Umbilical cord (tissue), 2 donors: Measurements from ENCODE around the gene LCE2A. TPM values are rescaled to one million over a fixed set of nuclear protein-coding genes. Genes with fewer than 3 reads are reported as not detected.
"Not testable (repeated sequence)": the region's sequence is repeated elsewhere in the genome, so short reads cannot be mapped to it uniquely, and the experiment has no call there.

Source experiments
- DNase-seq: peaks from one replicate; pipeline ENCODE4 v3.0.0-alpha.2; 2015; ENCODE audit warnings: low spot score
- total RNA-seq: library from RNA; depleted of rRNA; stranded (reverse); fragments of >200 nt; gene quantifications from one replicate; pipeline ENCODE4 v1.2.3, GENCODE V29; 2014; ENCODE audit warnings: low replicate concordance; ENCODE audit not compliant: insufficient read depth

Gene LCE2A, protein sequence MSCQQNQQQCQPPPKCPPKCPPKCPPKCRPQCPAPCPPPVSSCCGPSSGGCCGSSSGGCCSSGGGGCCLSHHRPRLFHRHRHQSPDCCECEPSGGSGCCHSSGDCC
- not detected for total RNA-seq

DNA sequence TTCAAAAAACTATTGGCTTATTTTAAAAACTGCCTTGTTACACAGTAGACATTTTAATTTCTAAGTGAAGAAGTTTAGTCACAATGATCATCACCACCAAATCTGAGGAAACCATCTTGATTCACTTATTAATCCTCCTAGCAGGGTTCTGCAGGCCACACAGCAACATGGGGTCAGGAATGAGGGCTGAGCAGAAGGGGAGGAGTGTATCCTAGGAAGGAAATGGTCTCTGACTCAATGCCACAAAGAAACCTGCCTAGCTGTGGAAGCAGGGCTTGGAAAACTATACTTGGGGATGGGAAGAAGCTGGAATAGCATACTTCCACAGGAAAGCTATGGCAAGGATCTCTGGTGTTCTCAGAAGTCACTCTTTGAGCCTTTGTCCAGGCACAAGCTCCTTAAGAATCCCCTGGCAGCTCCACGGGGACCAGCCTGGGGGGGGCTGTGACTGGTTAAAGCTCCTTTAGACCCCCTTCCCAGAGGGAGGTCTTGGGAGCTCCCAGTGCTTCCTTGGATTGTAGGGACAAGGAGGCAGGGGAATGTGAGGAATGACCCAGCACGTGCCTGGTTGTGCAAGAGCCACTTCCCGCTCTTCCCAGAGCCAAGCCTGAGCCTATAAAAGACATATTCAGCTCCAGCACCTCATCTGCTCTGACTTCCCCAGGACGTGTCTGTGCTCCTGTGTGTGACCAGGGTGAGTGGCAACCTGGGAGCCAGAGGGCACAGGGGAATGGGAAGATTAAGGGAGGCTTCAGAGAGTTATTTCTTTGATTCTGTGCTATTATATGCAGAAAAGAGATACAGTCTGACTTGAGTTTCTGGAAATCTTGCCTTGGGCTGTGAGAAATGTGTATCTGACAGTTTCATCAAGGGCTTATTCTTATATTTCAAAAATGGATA, at the start of gene LCE2A:
Gene LCE2A, plus strand, starts transcription at position 645 of the 900 bp plus-strand sequence. CDS start 557 bp downstream, outside the sequence.
- no peak for DNase-seq

DNA sequence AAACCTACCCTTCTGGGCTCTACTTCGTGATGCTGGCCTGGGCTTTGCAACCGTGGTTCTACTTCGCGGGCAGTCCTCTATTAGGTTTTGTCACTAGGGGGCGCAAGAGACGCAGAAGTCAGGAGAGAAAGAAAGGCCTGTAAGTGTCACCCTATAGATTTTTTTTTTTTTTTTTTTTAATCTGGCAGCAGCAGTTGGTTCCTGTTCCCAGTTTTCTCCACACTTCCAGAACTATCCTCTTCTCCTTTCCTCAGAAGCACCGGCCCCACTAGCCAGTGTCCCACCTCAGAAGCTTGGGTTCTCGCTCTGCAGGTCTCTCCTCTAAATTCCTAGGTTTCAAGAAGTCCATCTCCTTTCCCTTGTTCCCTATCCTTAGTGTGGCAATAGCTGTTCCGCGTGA, 44.0 kb upstream of the LCE2A start:
- DNase-seq = peak; percentile 15

DNA sequence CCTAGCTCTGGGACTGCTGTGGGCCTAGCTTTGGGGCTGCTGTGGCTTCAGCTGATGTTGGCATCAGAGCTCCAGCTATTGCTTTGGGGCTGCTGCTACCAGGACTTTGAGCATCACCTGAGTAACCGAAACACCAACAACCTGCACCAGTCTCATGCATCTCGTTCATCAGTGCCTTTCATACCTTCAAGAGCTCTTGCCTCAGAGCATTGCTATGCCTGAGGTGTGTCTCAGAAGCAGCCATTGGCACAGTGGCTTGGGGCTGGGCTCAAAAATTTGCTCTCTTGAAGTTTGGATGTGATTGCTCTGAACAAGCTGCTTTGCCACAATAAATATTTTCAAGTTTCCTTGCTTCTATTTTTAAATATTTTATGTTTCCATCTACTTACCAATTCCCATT, 41.7 kb upstream of the LCE2A start:
- DNase-seq = no peak

DNA sequence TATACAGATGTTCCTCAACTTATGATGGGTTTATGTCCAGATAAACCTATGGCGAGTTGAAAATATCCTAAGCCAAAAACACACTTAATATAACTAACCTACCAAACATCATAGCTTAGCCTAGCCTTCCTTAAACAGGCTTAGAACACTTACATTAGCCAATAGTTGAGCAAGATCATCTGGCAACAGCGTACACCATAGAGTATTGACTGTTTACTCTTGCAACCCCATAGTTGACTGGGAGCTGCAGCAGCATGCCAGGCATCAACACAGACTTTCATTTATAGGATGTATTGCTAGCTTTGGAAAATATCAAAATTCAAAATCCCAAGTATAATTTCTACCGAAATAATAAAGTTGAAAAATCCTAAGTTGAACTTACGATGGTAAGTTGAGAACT, 40.5 kb upstream of the LCE2A start:
- no peak for DNase-seq

DNA sequence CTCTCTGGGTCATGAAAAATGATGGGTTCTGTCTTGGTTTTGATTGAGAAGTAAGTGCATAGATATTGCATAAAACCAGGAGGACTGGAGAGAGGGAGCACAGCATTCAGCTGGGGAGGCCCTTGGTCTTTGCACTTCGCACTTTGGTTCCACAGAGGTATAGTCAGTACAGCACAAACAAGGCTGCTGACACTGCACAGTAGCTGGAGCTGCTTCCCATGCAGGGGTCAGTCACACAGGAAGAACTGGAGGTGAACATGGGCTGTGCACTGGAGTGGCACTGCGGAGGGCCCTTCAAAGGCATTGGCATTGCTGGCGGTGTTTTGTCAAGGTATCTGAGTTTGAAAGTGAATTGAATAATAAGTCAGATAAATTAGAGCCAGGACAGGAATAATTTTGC, 39.5 kb upstream of the LCE2A start:
- DNase-seq = no peak

DNA sequence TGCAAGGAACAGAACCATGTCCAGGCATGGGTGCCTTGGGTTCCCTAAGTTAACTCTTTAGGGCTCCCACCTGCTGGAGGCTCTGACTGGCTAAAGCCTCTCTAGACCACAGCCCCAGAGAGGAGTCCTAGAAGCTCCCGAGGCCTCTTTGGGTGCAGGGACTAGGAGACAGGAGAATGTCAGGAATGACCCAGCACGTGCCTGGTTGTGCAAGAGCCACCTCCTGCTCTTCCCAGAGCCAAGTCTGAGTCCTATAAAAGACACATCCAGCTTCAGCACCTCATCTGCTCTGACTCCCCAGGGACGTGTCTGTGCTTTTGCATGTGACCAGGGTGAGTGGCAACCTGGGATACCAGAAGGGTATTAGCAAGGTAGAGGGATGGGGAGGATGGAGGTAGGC, 35.0 kb upstream of the LCE2A start, which contains the start of gene LCE2D:
Gene LCE2D, plus strand, starts transcription at position 283 of the 400 bp plus-strand sequence. CDS start 726 bp downstream, outside the sequence.
- no peak for DNase-seq

DNA sequence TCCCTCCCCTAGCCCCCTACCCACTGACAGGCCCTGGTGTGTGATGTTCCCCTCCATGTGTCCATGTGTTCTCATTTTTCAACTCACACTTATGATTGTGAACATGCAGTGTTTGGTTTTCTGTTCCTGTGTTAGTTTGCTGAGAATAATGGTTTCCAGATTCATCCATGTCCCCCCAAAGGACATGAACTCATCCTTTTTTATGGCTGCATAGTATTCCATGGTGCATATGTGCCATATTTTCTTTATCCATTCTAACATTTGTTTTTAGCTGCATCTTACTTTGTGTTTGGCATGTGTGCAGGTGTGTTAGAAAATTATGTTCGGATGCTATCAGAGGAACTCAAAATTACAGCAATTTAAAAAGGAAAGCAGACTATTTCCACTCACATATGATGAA, 32.0 kb upstream of the LCE2A start:
- not testable (repeated sequence) for DNase-seq

DNA sequence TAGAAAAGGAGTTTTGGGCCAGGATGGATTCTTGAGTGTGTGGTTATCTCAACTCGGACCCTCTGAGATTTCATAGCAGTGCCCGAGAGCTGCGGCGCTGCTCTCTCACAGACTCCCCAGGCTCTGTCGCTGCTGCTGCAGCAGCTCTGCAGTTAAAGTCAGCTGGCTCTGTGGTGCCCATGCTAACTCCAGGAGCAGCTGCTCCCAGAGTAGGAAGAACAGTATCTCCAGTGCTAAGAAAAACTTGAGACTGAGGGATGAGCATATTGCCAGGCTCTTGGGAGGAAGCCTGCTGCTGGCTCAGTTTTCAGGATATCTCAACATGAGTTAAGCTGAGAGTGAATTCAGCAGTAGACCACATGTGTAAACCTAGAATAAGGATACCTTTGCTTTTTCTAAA, 30.5 kb upstream of the LCE2A start:
- no peak for DNase-seq

DNA sequence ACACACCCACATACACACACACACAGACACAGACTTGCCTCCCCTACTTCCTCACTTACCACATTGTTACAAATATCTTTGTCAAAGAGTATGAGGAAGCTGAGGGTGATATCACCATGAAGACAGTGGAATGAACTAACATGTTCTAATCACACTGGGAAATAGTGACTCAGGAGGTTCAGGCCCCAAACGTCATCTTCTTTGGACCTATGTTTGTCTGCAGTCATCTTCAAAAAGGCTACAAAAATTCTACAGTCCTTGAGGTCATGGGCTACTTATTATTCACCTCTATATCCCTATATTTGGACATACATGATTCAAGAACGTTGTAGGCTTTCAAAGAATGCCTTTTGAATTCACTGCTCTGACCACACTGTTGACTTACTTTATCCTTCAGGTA, 25.1 kb upstream of the LCE2A start:
- no peak for DNase-seq

DNA sequence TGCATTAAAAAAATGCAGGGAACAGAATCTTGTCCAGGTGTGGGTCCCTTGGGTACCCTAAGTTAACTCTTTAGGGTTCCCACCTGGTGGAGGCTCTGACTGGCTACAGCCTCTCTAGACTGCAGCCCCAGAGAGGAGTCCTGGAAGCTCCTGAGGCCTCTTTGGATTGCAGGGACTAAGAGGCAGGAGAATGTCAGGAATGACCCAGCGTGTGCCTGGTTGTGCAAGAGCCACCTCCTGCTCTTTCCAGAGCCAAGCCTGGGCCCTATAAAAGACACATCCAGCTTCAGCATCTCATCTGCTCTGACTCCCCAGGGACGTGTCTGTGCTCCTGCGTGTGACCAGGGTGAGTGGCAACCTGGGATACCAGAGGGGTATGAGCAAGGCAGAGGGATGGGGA, 23.2 kb upstream of the LCE2A start, which contains the start of gene LCE2C:
Gene LCE2C, plus strand, starts transcription at position 297 of the 400 bp plus-strand sequence. CDS start 737 bp downstream, outside the sequence.
- not testable (repeated sequence) for DNase-seq

DNA sequence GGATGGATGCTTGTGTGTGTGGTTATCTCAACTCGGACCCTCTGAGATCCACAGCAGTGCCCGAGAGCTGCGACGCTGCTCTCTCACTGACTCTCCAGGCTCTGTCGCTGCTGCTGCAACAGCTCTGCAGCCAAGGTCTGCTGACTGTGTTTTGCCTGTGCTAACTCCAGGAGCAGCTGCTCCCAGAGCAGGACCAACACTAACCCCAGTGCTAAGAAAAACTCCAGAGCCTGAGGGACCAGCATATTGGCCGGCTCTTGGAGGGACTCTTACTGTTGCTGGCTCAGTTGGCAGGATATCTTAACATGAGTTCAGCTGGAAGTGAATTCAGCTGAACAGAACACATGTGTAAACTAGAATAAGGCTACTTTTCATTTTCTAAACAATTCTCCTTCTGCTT, 18.7 kb upstream of the LCE2A start:
- no peak for DNase-seq

DNA sequence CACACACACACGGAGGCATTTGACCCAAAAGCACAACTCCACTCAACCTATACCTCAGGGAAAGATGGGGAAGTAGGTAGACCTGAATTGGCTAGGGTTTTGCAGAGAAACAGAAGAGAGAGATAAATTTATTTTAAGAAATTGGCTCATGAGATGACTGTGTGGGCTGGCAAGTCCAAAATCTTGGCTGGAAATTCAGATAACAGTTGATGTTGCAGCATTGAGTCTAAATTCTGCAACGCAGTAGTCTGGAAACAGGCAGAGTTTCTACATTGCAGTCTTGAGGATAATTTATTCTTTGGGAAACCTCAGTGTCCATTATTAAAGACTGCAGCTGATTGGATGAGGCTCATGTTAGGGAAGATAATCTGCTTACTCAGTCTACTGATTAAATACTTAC, 16.5 kb upstream of the LCE2A start:
- no peak for DNase-seq

DNA sequence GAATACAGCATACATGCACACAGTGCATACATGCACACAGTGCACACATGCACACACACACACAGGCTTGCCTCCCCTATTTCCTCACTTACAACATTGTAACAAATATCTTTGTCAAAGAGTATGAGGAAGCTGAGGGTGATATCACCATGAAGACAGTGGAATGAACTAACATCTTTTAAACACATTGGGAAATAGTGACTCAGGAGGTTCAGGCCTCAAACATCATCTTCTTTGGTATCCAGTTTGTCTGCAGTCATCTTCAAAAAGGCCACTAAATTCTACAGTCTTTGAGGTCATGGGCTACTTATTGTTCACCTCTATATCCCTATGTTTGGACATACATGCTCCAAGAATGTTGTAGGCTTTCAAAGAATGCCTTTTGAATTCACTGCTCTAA, 14.3 kb upstream of the LCE2A start:
- no peak for DNase-seq

DNA sequence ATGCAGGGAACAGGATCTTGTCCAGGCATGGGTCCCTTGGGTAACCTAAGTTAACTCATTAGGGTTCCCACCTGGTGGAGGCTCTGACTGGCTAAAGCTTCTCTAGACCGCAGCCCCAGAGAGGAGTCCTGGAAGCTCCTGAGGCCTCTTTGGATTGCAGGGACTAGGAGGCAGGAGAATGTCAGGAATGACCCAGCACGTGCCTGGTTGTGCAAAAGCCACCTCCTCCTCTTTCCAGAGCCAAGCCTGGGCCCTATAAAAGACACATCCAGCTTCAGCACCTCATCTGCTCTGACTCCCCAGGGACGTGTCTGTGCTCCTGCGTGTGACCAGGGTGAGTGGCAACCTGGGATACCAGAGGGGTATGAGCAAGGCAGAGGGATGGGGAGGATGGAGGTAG, 12.3 kb upstream of the LCE2A start, which contains the start of gene LCE2B:
Gene LCE2B, plus strand, starts transcription at position 301 of the 400 bp plus-strand sequence. CDS start 721 bp downstream, outside the sequence.
- DNase-seq = not testable (repeated sequence)

DNA sequence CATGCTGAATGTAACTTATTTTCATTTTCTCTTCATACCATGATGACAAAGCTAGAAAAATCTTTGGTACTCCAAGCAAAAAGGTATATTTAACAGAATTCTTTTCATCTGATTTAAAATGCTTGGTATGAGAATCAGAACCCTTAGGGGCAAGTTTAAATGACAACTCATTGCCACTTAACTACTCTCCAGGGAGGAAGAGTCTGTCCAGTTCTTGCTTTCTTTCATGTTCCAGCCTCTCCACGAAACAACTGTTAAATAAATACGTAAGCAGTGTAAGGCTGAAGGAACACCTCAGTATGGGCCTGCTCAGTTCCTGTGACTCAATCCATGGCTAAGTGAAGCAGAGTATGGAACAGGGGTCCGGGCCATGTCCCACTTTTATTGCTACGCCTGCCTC, 1.6 kb downstream of the LCE2A start:
- DNase-seq = no peak

DNA sequence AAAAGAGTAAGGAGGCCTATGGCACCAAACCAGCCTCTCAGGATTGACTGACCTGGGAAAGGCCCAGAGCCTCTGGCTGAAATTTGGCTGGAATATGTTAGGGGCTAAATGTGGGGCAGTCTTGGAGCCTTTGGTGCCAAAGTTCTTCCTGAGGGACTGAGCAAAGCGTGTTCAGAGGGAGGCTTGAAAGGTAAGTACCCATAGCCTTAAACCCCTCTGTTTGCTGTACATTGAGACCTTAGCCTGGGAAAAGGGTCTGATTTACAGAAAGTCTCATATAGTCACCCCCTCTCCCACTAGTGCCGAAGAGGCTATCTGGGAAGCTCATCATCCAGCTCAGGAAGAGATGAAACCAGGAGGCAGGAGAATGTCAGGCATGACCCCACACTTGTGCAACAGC, 9.7 kb downstream of the LCE2A start, which contains the start of gene LCE4A:
Gene LCE4A, plus strand, starts transcription at position 301 of the 400 bp plus-strand sequence. CDS start 916 bp downstream, outside the sequence.
- no peak for DNase-seq

DNA sequence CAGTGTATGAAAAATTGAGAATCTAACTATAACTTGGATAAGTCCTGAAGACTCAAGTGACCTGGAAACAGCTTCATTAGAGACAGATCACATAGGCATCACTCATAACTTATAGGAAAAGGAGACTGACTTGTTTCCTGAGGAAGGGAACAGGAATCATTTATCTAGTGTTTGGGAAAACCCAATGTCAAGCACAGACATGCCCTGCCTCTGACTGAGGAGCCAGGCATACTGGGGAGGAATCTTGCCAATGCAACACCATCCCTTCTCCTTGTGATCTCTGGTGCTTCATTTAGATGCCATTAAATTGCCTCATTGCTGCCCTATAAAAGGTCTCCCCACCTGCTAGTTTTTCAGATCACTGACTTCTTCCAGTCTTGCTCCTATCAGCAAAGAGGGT, 20.1 kb downstream of the LCE2A start:
- no peak for DNase-seq

DNA sequence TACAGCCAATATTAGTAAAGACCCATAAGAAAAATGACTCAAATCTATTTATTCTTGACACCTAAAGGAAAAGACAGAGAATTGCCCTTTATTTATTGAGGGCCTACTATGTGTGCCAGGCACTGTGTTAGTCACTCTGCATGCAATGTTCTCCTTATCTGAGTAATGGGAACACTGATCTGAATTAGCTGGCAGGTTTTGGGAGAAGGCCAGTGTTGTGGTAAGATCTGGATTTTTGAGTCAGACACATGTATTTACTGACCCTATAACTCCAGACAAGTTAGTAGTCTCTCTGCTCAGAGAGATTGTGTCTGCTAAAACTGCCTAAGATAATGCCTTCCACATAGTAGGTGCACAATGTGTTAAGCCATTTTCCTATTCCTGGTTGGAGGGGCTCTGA, 27.1 kb downstream of the LCE2A start:
- DNase-seq = no peak

DNA sequence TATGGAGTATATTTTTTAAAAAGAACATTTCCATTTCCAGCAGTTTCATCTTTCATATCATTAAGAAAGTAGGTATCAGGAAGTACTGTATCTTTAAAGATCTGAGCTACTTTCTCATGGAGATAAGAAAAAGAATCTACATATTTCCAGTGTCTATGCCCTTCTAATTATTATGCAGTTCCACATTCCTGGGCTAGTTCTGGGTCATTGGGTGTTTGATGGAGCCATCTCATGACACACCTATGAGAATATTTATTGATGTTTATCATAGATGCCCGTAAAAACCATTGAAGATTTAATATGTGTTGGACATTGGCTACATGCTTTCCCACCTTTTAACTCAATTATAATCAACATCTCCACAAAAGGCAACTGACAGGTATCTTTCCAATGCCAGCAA, 30.8 kb downstream of the LCE2A start:
- no peak for DNase-seq

DNA sequence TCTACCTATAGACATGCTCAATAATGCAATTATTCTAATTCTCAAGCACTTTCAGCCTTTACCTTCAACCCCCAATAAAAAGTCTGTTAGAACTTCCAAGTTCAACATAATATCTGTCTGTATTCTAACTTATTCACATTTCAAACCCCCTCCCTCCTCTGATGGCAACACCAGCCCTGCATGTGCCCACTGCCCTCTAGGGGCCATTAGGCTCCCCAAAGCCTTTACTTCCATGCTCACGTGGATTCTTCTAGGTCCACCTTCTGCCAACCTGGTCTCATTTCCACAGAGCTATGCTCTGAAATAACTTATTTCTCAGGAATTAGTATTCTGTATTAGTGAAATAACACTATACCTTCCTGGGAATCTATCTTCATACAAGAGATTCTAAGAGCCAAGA, 37.5 kb downstream of the LCE2A start:
- no peak for DNase-seq

DNA sequence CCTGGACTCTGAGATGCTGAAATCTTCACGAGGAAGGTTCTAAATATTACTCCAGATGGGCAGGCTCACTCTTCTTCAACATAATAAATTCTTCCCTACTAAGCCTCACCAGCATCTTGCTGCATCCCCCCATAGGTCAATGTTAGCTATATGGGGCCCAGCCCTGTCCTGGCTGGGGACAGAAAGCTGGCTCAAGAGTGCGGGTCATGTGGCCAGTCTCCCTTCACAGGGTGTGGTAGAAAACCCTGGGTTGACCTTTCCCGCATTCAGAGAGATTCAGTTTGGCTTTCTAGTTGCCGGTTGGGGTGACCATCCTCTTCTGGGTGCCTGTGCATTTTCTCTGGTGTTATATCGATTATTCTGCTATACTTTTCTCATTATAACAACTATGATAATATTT, 39.9 kb downstream of the LCE2A start:
- DNase-seq = no peak

DNA sequence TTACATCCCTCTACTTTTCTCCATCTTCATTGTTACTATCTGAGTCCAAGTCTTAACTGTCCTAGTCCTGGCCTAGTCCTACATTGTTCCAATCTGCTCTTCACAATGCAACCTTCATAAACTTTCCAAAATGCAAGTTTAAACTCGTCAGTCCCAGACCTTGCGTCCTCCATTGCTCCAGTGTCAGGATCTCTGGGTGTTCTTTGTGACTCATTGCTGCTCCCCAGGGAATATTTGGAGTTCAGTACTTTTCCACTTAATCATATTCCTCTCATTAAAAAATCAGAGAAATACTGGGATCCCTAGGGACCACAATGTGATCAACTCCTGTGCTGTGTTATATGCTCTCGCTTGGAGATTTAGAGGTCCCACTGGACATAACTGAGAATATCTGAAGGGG, 41.7 kb downstream of the LCE2A start:
- DNase-seq = no peak

DNA sequence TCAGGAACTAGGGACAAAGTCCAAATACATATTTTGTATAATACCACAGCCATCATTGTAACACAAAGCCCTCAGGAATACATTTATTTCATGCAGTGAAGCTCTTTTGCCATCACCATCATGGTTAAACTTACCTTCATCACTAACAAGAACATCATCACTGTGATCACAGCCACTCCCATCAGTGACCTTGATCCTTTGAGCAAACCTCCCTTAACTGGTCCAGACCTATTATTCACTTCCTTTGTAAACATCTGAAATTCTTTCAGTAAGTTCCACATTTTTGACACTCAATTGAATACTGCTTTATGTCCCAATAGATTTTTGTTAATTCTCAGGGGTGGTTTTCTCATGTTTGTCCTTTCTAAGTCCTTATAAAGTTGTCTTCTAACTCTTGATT, 43.5 kb downstream of the LCE2A start:
- no peak for DNase-seq
